ENCODE measurements around the gene GEMIN4.
"Not testable (repeated sequence)": the region's sequence is repeated elsewhere in the genome, so short reads cannot be mapped to it uniquely, and the experiment has no call there.

GEMIN4 gene

GRCh38 chr17:778096-778495 is 26.0 kb upstream of the GEMIN4 start:
- no peak for DNase-seq (ENCODE audit: low spot score)

- DNase-seq (ENCODE audit: low spot score): no peak
Measured at GRCh38 chr17:774313-774584, 22.2 kb upstream of the GEMIN4 start.

GRCh38 chr17:773467-774312 is 21.6 kb upstream of the GEMIN4 start:
- no peak for DNase-seq (ENCODE audit: low spot score)

- DNase-seq (ENCODE audit: low spot score): no peak
Measured at GRCh38 chr17:773016-773415, 21.0 kb upstream of the GEMIN4 start.

DNA sequence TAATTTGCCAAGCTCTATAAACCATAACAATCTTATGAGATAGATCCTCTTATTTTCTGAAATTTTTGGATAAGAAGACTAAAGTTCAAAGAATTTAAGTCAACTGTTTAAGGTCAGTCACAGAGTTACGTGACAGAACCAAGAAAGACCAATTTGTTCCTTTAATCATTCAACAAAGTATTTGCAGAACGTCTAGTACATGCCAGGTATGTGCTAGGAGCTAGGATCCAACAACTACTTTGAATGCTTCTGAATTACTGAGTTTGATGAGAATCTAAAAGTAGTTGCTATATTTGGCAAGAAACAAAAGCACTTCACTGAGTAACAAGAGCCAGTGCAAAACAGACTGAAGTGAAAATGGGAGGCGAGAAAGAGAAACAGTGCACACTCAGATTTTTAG is 15.0 kb upstream of the GEMIN4 start:
- DNase-seq (ENCODE audit: low spot score): no peak

DNA sequence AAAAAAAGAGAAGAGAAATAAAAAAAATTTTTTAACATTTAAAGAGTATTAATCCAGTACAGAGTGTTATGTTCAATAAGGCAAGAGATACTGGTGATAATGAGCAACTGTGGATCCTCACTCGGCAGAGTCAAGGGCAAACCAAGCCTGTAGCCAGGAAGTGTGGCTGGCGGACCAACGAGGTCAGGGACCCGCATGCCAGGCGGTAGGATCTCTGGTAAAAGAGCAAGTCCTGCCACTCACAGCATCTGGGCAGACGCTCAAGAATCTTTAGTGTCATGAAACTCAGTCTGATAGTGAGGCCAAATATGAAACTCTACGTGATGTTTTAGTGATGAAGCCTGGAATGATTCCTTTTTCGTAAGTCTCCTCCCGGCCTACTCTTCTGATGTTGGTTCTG is 8.3 kb upstream of the GEMIN4 start:
- DNase-seq (ENCODE audit: low spot score): no peak

DNA sequence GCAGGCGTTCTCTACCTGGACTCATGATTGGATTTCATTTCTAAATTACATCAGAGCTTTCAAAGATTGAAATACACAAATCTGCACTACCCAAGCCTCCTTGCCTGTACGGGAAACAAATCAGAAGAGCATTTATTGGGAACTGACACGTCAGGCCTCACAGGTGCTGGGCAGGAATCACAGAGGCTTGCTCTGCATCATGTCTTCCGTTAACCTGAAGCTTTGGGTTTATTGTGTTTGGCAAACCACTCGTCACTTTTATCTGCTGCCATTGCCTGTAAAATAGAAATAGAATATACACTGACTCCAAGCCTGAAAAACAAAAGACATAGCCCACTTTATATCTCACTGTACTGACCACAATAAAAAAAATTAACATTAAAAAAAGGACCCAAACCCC is 7.9 kb upstream of the GEMIN4 start:
- DNase-seq (ENCODE audit: low spot score): no peak

- DNase-seq (ENCODE audit: low spot score): not testable (repeated sequence)
Measured at GRCh38 chr17:756010-756567, 4.0 kb upstream of the GEMIN4 start.

- not testable (repeated sequence) for DNase-seq (ENCODE audit: low spot score)
Measured at GRCh38 chr17:755319-755961, 3.4 kb upstream of the GEMIN4 start.

DNA sequence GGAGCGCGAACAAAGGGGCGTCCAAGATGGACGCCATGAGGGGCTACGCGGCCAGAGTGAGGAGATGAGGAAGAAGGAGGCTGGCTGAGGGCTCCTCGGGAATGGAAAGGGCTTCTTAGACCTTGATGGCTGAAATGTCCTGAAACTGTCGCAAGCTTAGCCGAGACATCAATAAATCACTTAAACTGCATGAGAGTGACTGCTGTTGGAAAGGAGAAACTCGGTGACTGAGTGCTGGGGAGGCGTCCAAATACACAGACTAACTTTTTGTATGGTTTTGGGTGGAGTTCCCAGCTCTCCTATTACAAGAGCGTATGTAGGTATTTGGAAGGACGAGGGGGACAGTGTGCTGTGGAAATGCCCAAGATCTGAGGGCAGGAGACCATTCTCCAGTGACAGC is 1.4 kb upstream of the GEMIN4 start:
- no peak for DNase-seq (ENCODE audit: low spot score)

DNA sequence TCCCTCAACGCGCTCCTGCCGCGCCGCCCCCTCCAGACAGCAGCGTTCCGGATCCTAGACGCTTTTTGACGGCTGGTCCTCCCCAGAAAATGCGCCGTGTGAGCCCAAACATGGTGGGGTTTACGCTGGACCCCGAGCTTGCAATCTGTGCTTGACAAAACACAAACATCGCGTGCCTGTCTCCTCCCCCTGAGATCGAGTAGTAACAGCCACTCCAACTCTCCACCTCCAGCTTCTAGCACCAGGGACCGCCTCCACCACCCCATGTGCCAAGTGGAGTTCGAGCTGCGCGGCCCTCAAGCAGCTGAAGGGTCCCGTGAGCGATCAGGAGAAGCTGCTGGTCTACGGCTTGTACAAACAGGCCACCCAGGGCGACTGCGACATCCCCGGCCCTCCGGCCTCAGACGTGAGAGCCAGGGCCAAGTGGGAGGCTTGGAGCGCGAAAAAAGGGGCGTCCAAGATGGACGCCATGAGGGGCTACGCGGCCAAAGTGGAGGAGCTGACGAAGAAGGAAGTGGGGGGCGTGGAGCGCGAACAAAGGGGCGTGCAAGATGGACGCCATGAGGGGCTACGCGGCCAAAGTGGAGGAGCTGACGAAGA is 656 bp upstream of the GEMIN4 start:
- peak; percentile 22 for DNase-seq (ENCODE audit: low spot score)

DNA sequence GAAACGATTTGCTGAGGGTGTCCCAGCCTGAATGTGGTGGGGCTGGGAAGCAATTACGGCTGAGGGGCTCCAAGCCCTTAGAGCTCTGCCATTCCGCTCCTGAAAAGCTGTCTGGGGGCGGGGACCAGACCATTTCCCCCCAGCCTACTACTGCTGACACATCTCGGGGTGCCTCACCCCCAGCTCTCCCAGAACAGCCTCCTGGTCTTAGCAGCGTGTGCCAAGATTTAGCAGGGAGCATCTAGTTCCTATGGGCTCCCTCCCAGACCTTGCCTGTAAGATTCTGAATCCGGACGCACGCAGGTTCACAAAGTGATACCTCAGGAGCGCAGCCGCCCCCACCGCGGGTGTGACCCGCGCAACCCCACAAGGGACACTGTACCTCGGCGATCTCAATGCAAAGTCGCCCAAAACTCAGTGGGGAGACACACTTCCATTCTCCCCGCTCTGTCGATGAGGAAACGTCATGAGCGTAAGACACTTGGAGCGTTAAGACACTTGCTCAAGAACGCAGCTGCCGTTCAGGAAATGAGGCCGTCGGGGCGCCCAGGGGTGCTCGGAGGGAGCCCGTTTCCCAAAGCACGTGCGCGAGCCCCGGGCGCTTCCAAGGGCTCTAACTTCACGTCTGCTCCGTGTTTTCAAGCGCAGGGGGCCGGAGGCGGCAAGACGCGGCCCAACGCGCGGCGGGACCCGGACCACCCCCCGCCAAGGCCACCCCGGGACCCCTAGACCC is 629 bp downstream of the GEMIN4 start:
- DNase-seq (ENCODE audit: low spot score): peak; percentile 13

- DNase-seq (ENCODE audit: low spot score): no peak
Measured at GRCh38 chr17:750431-751037, 1.5 kb downstream of the GEMIN4 start.

DNA sequence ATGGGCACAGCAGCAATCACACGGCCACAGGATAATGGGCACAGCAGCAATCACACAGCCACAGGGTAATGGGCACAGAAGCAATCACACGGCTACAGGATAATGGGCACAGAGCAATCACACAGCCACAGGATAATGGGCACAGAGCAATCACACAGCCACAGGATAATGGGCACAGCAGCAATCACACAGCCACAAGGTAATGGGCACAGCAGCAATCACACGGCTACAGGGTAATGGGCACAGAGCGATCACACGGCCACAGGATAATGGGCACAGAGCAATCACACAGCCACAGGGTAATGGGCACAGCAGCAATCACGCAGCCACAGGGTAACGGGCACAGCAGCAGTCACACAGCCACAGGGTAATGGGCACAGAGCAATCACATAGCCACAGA is 2.7 kb downstream of the GEMIN4 start:
- not testable (repeated sequence) for DNase-seq (ENCODE audit: low spot score)

DNA sequence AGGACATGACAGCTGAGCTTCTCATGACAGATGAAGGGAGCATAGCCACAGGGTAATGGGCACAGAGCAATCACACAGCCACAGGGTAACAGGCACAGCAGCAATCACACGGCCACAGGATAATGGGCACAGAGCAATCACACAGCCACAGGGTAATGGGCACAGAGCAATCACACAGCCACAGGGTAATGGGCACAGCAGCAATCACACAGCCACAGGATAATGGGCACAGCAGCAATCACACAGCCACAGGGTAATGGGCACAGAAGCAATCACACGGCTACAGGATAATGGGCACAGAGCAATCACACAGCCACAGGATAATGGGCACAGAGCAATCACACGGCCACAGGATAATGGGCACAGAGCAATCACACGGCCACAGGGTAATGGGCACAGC is 3.5 kb downstream of the GEMIN4 start:
- DNase-seq (ENCODE audit: low spot score): not testable (repeated sequence)

- DNase-seq (ENCODE audit: low spot score): no peak
Measured at GRCh38 chr17:746783-747629, 5.1 kb downstream of the GEMIN4 start.

GRCh38 chr17:746181-746580 is 5.9 kb downstream of the GEMIN4 start:
- DNase-seq (ENCODE audit: low spot score): no peak

DNA sequence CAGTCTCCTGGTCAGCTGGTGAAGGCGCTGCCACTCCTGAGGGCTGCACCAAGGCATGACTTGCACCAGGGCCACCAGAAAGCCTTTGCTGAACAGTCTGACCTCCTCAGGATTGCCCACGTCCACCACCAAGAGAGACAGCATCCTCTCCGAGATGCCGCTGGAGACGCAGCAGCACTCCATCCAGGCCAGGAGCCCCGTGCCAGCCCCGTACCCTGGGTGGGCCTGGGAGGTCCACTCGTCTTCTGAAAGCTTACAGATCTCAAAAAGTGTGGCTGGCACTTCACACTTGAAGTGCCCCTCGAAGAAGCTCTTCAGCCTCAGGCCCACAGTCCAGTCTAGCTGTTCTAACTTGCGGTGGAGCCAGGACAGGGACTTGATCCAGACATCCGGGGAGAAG is 6.7 kb downstream of the GEMIN4 start:
- no peak for DNase-seq (ENCODE audit: low spot score)

DNA sequence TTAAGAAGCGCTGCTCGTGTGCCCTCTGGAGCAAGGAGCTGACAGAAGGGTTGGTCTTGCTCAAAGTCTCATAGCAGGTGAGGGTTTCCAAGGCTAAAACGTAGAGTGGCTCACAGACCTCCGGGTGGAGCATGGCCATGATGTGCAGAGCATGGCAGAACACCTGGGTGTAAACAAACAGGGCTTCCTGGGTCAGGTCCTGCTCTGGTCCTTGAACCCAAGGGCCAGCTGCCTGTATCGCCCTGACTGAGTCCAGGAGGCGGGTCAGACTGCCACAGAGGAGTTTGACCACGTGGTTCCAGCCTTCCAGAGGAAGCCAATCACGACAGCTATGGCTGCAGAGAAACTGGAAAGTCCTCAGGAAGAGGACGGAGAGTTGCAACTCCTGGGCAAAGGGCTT is 7.1 kb downstream of the GEMIN4 start:
- no peak for DNase-seq (ENCODE audit: low spot score)

DNA sequence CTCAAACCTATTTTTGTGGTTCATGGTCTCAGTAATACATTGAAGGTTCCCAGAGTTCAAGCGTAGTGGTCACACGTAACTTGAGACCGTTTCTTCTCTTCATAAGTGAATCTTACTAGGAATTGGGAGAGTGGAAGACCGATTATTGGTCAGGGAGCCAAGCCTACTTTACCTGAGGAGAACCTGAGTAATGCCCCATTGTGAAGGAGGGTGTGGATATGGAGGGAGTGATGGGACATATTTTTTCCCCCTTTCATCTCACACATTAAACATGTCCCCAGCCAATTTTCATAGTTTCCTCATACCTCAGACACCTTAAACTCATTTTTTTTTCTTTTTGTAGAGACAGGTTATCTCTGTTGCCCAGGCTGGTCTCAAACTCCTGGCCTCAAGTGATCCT is 8.9 kb downstream of the GEMIN4 start:
- DNase-seq (ENCODE audit: low spot score): no peak

- no peak for DNase-seq (ENCODE audit: low spot score)
Measured at GRCh38 chr17:742147-742793, 9.8 kb downstream of the GEMIN4 start.
